NCI-H2227 (cell line): ENCODE data around the gene PDCD2.
"Not testable (repeated sequence)": the region's sequence is repeated elsewhere in the genome, so short reads cannot be mapped to it uniquely, and the experiment has no call there.

Source experiments
- DNase-seq: peaks from one replicate; lab custom pipeline; 2025; ENCODE audit not compliant: unreplicated experiment; lab: John Stamatoyannopoulos, UW

The PDCD2 gene

GRCh38 chr6:170552765-170553533, 31.5 kb downstream of the PDCD2 start, which contains the start of gene PSMB1:
TSS of gene PSMB1 (minus strand) at chr6:170553307. CDS start at chr6:170553242, 65 bp downstream.
- DNase-seq, result peak; percentile 91

GRCh38 chr6:170545405-170545804, 39.0 kb downstream of the PDCD2 start:
- no peak for DNase-seq

- DNase-seq, result no peak
Observed at GRCh38 chr6:170542031-170542719, 42.3 kb downstream of the PDCD2 start.

GRCh38 chr6:170537329-170537728, 47.1 kb downstream of the PDCD2 start:
- DNase-seq, result no peak

- no peak for DNase-seq
Observed at GRCh38 chr6:170536671-170537070, 47.8 kb downstream of the PDCD2 start.

- no peak for DNase-seq
Observed at GRCh38 chr6:170535004-170535403, 49.4 kb downstream of the PDCD2 start.

GRCh38 chr6:170533792-170534191, 50.6 kb downstream of the PDCD2 start:
- DNase-seq, result no peak

- no peak for DNase-seq
Observed at GRCh38 chr6:170532867-170533488, 51.5 kb downstream of the PDCD2 start.

GRCh38 chr6:170529839-170530469, 54.5 kb downstream of the PDCD2 start:
- DNase-seq, result peak; percentile 71

GRCh38 chr6:170527995-170528394, 56.4 kb downstream of the PDCD2 start:
- not testable (repeated sequence) for DNase-seq

- DNase-seq, result no peak
Observed at GRCh38 chr6:170525795-170526194, 58.6 kb downstream of the PDCD2 start.
